Measurements from ENCODE around the gene QPCT.
A peak's percentile ranks its signal among the peaks of the same experiment; 100 is the strongest.

Gene QPCT

GRCh38 chr2:37324786-37325624 lies 19.4 kb upstream of the QPCT start, which contains the start of gene PRKD3:
Gene PRKD3, minus strand, starts transcription at chr2:37324833. Its CDS starts 8,309 bp downstream, at chr2:37316524.
- DNase-seq (ENCODE audit: low read depth in 1 of 2, low spot score in 1 of 2): peak; percentile 47 to 55

GRCh38 chr2:37325625-37326071 lies 18.8 kb upstream of the QPCT start:
- no peak for DNase-seq (ENCODE audit: low read depth in 1 of 2, low spot score in 1 of 2)

- DNase-seq (ENCODE audit: low read depth in 1 of 2, low spot score in 1 of 2): no peak
Observed at GRCh38 chr2:37326285-37326684, 18.1 kb upstream of the QPCT start.

DNA sequence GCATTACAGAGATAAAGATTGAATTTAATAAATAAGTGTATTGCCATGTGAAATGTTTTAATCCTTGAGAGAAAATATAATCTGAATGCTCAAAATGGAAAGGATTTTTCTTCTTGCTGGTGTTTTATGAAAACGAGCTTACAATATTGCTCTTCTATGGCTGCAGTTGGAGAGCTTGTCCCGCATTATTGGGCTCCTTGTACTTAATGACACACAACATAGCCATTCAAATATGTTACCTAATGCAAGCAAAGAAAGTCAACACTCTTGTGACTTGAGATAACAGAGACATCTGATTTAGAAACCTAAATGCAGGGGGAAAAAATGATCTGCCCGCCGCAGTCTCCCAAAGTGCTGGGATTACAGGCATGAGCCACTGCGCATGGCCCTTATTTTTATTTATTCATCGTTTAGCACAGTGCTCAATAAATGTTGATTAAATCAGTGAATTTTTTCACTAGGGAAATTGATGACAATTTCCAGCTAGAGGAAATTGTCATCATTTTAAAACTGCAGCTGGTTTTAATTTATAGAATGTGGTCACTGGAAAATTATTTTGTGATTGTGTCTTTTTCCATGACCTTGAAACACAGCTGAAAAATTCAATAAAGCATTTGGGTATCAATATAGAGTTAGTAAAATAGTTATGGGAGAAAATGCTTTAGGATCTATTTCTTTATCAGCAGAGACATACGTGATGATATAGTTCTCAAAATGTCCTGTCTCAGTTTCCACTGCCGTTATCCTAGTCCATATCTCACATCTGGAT lies 17.4 kb upstream of the QPCT start:
- no peak for DNase-seq (ENCODE audit: low read depth in 1 of 2, low spot score in 1 of 2)

DNA sequence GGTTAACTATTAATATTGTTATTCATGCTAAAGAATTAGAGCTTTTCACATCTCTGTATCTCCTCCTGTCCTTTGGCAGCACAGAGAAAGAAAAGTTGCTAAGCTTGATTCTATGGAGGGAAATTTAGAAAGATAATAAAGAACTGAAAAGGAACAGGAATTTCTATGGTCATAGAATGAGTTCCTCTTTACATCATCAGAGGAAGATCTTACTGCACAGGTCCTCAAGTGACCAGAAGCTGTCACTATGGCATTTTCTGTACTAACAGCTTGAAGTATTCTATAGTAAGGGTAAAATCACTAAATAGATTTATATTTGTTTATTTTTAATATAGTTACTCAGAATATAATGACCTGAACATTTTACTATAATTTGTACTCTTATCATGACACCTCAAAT lies 13.7 kb upstream of the QPCT start:
- DNase-seq (ENCODE audit: low read depth in 1 of 2, low spot score in 1 of 2): no peak

GRCh38 chr2:37332560-37332959 lies 11.9 kb upstream of the QPCT start:
- DNase-seq (ENCODE audit: low read depth in 1 of 2, low spot score in 1 of 2): no peak

- no peak for DNase-seq (ENCODE audit: low read depth in 1 of 2, low spot score in 1 of 2)
Observed at GRCh38 chr2:37333256-37333655, 11.2 kb upstream of the QPCT start.

- DNase-seq (ENCODE audit: low read depth in 1 of 2, low spot score in 1 of 2): no peak
Observed at GRCh38 chr2:37335604-37336003, 8.8 kb upstream of the QPCT start.

DNA sequence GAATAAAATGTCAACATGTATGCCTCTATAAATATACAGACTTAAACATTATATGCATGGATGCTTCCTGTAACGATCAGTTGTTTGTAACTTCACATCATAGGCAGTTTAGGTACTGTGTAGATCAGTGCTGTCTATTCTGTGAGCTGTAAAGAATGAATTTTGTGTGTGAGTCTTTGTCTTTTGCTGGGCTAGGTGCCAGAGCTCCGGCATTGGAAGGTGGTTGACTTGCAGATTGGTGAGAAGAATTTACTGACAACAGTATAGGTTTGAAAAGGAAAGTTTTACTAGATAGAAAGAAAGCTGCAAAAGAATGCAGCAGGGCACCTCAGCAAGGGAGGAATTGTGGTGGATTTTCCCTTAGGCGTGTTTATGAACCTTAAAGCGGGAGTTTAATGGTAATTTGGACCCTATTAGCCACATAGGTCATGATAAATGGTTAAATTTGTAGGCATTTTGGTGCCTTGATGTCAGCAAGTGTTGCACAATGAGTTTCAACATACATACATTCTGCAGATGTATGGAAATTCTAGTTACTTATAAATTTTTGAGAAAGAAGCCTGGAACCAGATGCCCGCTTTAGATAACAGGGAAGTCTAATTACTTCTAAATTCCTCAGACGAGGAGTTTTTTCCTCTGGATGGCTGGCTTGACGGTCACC lies 6.7 kb upstream of the QPCT start:
- no peak for DNase-seq (ENCODE audit: low read depth in 1 of 2, low spot score in 1 of 2)

DNA sequence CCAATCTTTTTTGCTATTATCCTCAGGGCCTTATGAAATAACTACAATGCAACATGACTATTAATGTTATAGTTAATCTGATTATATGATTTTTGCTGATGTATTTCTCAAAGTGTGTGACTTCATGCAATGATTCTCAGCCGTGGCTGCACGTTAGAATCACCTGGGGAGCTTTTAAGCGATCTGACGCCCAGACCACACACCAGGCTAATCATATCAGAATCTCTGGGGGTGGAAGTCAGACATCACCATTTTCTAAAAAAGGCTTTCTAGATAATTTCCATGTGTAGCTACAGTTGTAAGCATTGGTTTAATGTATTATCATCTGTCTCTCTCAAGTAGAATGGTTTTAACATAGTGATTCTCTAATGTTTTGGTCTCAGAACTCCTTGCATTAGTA lies 5.5 kb upstream of the QPCT start:
- DNase-seq (ENCODE audit: low read depth in 1 of 2, low spot score in 1 of 2): no peak

GRCh38 chr2:37340637-37341036 lies 3.8 kb upstream of the QPCT start:
- no peak for DNase-seq (ENCODE audit: low read depth in 1 of 2, low spot score in 1 of 2)

GRCh38 chr2:37342591-37343220 lies 1.7 kb upstream of the QPCT start:
- DNase-seq (ENCODE audit: low read depth in 1 of 2, low spot score in 1 of 2): no peak

- DNase-seq (ENCODE audit: low read depth in 1 of 2, low spot score in 1 of 2): no peak
Observed at GRCh38 chr2:37343537-37344434, 644 bp upstream of the QPCT start.

- DNase-seq (ENCODE audit: low read depth in 1 of 2, low spot score in 1 of 2): no peak
Observed at GRCh38 chr2:37348155-37348554, 3.7 kb downstream of the QPCT start.

DNA sequence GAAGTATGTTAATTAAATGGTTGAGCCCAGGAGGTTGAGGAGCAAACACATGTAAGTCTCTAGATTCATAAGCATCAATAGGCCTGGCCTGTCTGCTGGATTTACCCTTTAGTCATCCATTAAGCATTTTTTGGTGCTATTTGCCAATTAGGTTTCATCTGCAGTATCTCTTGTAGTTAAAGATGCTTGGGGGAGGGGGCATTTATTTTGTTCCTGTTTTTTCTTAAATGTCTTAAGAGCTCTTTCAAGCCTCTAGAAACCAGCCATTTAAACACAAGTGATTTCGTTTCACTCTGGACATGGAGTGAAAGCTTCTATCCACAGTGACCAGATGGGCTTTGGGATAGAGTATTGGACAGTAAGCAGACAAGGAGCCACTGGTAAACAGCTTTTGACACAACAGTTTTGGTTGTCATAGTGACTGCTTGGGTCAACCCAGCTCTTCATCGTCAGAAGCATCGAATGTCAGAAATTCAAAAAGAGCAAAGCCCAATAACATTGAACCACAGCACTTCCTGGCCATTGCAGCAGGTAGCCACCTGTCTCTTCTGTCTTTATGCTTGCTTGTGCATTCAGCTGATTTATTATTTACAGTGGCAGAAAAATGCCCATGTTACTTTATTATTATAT lies 4.9 kb downstream of the QPCT start:
- no peak for DNase-seq (ENCODE audit: low read depth in 1 of 2, low spot score in 1 of 2)

DNA sequence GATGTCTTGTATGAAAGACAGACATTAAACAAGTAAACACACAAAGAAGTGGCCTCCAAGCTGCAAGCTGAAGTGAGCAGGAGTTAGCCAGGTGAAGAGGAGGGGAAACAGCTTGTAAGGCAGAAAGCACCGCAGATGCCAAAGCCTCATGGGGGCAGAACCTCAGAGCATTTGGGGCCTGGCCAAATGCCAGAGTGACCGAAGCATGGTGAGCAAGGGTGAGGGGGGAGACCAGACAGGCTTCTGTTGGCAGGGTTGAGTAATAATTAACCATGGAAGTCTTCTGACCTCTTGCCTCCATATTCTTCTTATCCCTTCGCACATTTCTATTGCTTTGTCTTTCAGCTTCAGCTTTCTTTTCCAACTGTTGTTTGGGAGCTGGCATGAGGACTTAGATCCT lies 5.6 kb downstream of the QPCT start:
- no peak for DNase-seq (ENCODE audit: low read depth in 1 of 2, low spot score in 1 of 2)

DNA sequence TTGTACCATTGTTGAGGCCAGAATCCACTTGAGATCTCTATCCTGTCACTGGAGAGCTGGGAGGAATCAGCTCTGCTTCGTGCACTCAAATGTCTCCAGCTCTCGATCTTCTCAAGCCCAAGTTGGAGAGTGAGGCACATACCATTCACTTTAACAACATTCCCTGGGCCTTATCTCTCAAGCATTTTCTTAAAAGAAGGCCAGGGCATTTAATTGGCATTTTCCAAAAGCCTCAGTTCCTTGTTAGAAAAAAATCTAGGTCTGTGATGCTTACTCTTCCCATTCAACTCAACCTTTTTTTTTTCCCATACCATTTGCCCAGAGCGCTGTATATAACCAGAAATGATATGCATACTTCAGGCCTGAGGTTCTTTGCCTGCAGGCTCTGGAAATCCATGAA lies 10.1 kb downstream of the QPCT start:
- DNase-seq (ENCODE audit: low read depth in 1 of 2, low spot score in 1 of 2): no peak

DNA sequence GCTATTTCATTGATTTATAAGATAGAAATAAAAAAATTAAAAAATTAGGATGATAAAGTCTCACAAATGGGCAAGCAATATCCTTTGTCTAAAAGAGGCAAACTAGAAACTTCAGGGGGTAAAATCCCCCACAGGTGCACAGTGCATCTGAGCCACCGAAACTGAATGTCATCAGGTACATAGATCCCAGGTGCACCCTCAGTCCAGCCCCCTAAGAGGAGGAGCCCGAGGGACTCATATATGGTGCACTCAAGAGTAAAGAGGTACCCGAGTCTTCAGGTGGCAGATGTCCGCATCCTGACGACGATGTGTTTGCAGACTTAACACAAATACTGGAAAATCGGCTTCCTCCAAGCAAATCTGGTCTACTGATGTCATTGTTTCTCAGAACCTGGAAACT lies 11.3 kb downstream of the QPCT start:
- DNase-seq (ENCODE audit: low read depth in 1 of 2, low spot score in 1 of 2): no peak

GRCh38 chr2:37356299-37356698 lies 11.9 kb downstream of the QPCT start:
- DNase-seq (ENCODE audit: low read depth in 1 of 2, low spot score in 1 of 2): no peak

GRCh38 chr2:37357069-37357468 lies 12.6 kb downstream of the QPCT start:
- DNase-seq (ENCODE audit: low read depth in 1 of 2, low spot score in 1 of 2): no peak
